Left ventricle myocardium inferior (tissue), 1 donor: Measurements from ENCODE around the gene KCNJ16. TPM values are rescaled to one million over a fixed set of nuclear protein-coding genes. Genes with fewer than 3 reads are reported as not detected.

Experiments used
- DNase-seq: peaks from one replicate; pipeline ENCODE4 v3.0.0-alpha.2; 2020
- H3K27ac ChIP-seq: fragments of 200-600 bp; replicated peaks from 2 replicates; pipeline ENCODE4 v1.8.0; 2021
- H3K27me3 ChIP-seq: fragments of 200-600 bp; 2 replicates; pipeline ENCODE4 v1.8.0; 2021; ENCODE audit warnings: low read depth
- H3K36me3 ChIP-seq: fragments of 200-600 bp; 2 replicates; pipeline ENCODE4 v1.8.0; 2021
- H3K4me1 ChIP-seq: fragments of 200-600 bp; 2 replicates; pipeline ENCODE4 v1.8.0; 2021
- H3K4me3 ChIP-seq: fragments of 200-600 bp; 2 replicates; pipeline ENCODE4 v1.8.0; 2021; ENCODE audit warnings: mild to moderate bottlenecking, moderate library complexity
- H3K9me3 ChIP-seq: fragments of 200-600 bp; replicated peaks from 2 replicates; pipeline ENCODE4 v1.8.0; 2021
- CTCF ChIP-seq: fragments of 200-600 bp; IDR thresholded peaks from 2 replicates; pipeline ENCODE4 v1.8.0; 2021; ENCODE audit warnings: antibody characterized with exemption, mild to moderate bottlenecking, borderline replicate concordance
- intact Hi-C: fragments of 100-400 bp; cut with micrococcal nuclease; formaldehyde crosslinking; loops from one replicate; pipeline ENCODE4 v1.11.0; 2022
- total RNA-seq: library from RNA; stranded (reverse); fragmentation: NEBNext Ultra II Directional; extraction: Animal tissue kit (Norgen Biotek cat#: 25700); gene quantifications from one replicate; pipeline ENCODE4 v1.2.1, GENCODE V29; 2021
- donor health status: DM: no; HTN: yes; CAD: no; lungs with severe emphysema.

Gene KCNJ16
- total RNA-seq, 1 donor from 2014 or later, result not detected

GRCh38 chr17:70055000-70055399, 20.0 kb upstream of the KCNJ16 start:
- Histone ChIP-seq H3K27me3 (no peaks in the 10 kb centered on the region), H3K9me3 (no peaks in the 10 kb centered on the region), H3K36me3 (no peaks in the 10 kb centered on the region), H3K4me1 (peaks cover 12% of the 10 kb centered on the region), H3K27ac (no peak overlapping the region), H3K4me3 (no peak overlapping the region)
- intact Hi-C loops, result no loop called here
- DNase-seq, result no peak
- TF ChIP-seq CTCF, result no peak

GRCh38 chr17:70059071-70059470, 16.0 kb upstream of the KCNJ16 start:
- Histone ChIP-seq H3K27me3 (no peaks in the 10 kb centered on the region), H3K36me3 (no peaks in the 10 kb centered on the region), H3K4me3 (no peak overlapping the region), H3K4me1 (peaks cover 10% of the 10 kb centered on the region), H3K27ac (no peak overlapping the region), H3K9me3 (no peaks in the 10 kb centered on the region)
- intact Hi-C loops, result no loop called here
- no peak for DNase-seq
- TF ChIP-seq CTCF, result no peak

GRCh38 chr17:70059649-70060048, 15.4 kb upstream of the KCNJ16 start:
- H3K27me3 ChIP-seq, result no peaks in the 10 kb centered on the region

GRCh38 chr17:70060415-70060814, 14.6 kb upstream of the KCNJ16 start:
- TF ChIP-seq CTCF, result no peak
- intact Hi-C loops, result no loop called here
- H3K27me3 ChIP-seq, result no peaks in the 10 kb centered on the region
- no peak overlapping the region for H3K4me3 ChIP-seq
- peaks cover 10% of the 10 kb centered on the region for H3K4me1 ChIP-seq
- no peaks in the 10 kb centered on the region for H3K9me3 ChIP-seq
- H3K36me3 ChIP-seq, result no peaks in the 10 kb centered on the region
- no peak overlapping the region for H3K27ac ChIP-seq
- no peak for DNase-seq

More at GRCh38 chr17:70059649-70060048, 15.4 kb upstream of the KCNJ16 start:
- peaks cover 10% of the 10 kb centered on the region for H3K4me1 ChIP-seq
- no peaks in the 10 kb centered on the region for H3K36me3 ChIP-seq
- intact Hi-C loops, result no loop called here
- no peak for TF ChIP-seq CTCF
- H3K9me3 ChIP-seq, result no peaks in the 10 kb centered on the region
- no peak for DNase-seq
- no peak overlapping the region for H3K4me3 ChIP-seq
- H3K27ac ChIP-seq, result no peak overlapping the region

- intact Hi-C loops, result no loop called here
- no peak overlapping the region for H3K4me3 ChIP-seq
These were observed 7.9 kb upstream of the KCNJ16 start for GRCh38 chr17:70067134-70067533.

More at GRCh38 chr17:70067134-70067533, 7.9 kb upstream of the KCNJ16 start:
- H3K4me1 ChIP-seq, result no peaks in the 10 kb centered on the region
- no peak overlapping the region for H3K27ac ChIP-seq
- no peaks in the 10 kb centered on the region for H3K27me3 ChIP-seq
- no peaks in the 10 kb centered on the region for H3K9me3 ChIP-seq
- H3K36me3 ChIP-seq, result no peaks in the 10 kb centered on the region
- no peak for DNase-seq
- TF ChIP-seq CTCF, result no peak
